ENCODE data around the gene ZNF117.
A peak's percentile ranks its signal among the peaks of the same experiment; 100 is the strongest.
"Not testable (repeated sequence)": the region's sequence is repeated elsewhere in the genome, so short reads cannot be mapped to it uniquely, and the experiment has no call there.

The ZNF117 gene

DNA sequence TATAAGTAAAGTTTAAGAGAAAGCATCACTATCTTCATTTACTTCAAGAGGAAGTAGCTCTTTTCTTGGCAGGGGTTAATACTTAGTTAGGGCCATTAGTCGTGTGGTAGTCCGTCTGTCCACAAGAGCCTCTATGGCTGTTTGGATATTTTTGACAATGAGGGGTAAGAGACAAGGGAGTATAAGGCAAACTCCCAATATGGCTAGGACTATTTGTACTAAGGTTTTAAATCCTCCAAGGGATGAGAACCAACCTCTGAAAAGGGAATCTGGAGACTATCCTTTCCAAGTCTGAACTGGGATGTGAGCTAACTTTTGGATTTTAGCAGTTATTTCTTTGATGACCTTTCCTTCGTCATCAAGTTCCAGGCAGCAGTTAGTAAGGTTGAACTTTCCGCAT lies at the start of gene ZNF117:
ZNF117 (minus strand) TSS at position 101 of the 400 bp plus-strand sequence.
- DNase-seq (ENCODE audit: low read depth in 2 of 2), result no peak

- DNase-seq (ENCODE audit: low read depth in 2 of 2), result not testable (repeated sequence)
These were observed 47.9 kb upstream of the ZNF117 start for GRCh38 chr7:65038767-65039166.

DNA sequence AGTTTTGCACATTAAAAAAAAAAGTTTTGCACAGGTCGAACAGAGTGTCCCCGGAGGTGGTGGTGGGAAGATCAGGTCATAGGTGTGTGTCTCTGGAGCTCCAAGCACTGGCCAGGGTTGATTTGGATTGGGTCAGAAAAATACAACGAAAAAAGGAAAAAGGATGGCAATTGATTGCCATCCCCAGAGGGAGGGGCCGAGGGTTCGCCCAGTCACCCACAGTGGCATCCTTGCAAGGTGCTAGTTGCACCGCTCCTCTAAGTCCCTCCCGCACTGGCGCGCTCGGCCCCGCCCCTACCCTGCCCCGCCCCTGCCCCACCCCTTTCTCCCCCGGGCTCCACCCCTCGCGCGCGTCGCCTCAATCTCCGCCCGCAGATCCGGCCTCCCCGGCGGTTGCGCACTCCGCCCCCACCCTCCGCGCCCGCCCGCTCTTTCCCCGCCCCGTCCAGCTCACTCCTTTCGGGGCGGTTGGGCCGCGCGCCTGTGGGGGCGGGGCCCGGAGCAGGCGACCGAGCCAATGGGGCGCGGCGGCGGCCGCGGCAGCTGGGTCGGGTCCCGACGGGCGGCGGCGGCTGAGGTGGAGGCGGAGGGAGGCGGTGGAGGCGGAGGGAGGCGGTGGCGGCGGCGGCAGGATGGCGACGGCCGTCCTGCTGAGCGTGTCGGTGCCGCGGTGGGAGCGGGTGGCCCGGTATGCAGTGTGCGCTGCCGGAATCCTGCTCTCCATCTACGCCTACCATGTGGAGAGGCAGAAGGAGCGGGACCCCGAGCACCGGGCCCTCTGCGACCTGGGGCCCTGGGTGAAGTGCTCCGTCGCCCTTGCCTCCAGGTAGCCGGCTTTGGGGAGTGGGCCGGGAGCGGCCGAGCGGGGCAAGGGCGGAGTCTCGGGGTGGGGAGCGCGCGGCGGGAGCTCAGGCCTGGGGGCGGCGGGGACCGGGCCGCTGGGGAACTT lies 47.2 kb upstream of the ZNF117 start:
- peak; percentile 77 to 91 for DNase-seq (ENCODE audit: low read depth in 2 of 2)

GRCh38 chr7:65036526-65036925 lies 45.7 kb upstream of the ZNF117 start:
- not testable (repeated sequence) for DNase-seq (ENCODE audit: low read depth in 2 of 2)

GRCh38 chr7:65035469-65035868 lies 44.6 kb upstream of the ZNF117 start:
- DNase-seq (ENCODE audit: low read depth in 2 of 2), result not testable (repeated sequence)

DNA sequence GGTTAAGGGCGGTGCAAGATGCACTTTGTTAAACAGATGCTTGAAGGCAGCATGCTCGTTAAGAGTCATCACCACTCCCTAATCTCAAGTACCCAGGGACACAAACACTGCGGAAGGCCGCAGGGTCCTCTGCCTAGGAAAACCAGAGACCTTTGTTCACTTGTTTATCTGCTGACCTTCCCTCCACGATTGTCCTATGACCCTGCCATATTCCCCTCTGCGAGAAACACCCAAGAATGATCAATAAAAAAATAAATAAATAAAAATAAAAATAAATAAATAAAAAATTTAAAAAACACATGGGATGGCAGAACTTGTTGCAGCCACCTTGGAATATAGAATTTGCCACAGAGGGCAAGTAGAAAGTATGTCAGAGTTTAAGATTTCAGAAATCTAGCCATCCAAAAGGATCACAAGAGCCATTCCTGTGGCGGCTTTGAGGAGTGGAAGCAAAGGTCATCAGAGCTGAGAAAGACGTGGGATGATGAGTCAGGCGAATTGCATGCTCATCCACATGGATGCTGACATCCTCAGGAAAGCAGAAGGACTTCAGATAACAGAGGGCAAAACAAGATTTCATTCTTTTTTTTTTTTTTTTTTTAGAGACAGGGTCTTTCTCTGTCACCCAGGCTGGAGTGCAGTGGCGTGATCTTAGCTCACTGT lies 43.4 kb upstream of the ZNF117 start:
- DNase-seq (ENCODE audit: low read depth in 2 of 2), result not testable (repeated sequence)

- not testable (repeated sequence) for DNase-seq (ENCODE audit: low read depth in 2 of 2)
These were observed 42.6 kb upstream of the ZNF117 start for GRCh38 chr7:65033391-65033790.

DNA sequence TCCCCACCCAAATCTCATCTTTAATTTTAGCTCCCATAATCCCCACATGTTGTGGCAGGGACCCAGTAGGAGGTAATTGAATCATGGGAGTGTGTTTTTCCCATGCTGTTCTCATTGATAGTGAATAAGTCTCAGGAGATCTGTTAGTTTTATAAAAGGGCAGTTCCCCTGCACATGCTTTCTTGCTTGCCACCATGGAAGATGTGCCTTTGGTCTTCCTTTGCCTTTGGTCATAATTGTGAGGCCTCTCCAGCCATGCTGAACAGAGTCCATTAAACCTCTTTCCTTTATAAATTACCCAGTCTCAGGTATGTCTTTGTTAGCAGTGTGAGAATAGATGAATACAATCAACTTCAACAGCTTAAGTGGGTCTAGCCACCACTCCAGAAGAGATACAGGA lies 34.2 kb upstream of the ZNF117 start:
- not testable (repeated sequence) for DNase-seq (ENCODE audit: low read depth in 2 of 2)

GRCh38 chr7:65020978-65021377 lies 30.1 kb upstream of the ZNF117 start:
- DNase-seq (ENCODE audit: low read depth in 2 of 2), result not testable (repeated sequence)

GRCh38 chr7:65009881-65010280 lies 19.0 kb upstream of the ZNF117 start:
- DNase-seq (ENCODE audit: low read depth in 2 of 2), result not testable (repeated sequence)

DNA sequence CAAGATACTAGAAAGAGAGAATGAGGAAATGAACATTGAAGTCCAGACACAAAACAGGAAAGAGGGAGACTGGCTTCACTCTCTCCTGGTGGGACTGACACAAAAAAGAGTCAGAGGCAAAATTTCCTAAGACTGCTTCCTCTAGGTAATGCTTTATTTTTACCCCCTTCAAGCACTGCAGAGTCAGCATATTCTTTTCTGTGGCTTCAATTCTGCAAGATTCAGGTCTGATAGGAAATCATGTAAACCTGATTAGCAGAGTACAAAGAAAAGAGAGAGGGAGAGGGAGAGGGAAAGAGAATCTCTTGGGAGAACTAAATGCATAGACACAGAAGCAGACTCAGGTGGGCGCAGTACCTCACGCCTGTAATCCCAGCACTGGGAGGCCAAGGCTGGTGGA lies 18.6 kb upstream of the ZNF117 start:
- DNase-seq (ENCODE audit: low read depth in 2 of 2), result not testable (repeated sequence)

DNA sequence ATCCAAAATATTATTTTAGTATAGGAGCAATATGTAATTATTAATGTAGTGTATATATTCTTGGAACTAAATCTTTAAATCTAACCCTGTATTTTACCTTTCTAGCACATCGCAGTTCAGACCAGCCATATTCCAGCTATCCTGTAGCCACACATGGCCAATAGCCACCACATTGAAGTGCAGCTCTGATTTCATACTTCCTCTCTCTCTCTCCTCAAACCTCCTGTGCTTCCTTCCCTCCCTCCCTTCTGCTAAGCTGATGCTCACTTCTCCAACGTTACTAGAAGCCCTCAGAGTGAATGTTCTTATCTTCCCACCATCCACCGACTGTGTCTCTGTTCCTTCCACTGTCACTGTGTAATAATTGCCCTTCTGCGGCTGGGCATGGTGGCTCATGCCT lies 16.2 kb upstream of the ZNF117 start:
- DNase-seq (ENCODE audit: low read depth in 2 of 2), result not testable (repeated sequence)

GRCh38 chr7:65006094-65006992 lies 15.5 kb upstream of the ZNF117 start, which contains the start of gene ERV3-1:
TSS of gene ERV3-1 (minus strand) at chr7:65006687. CDS start at chr7:64993026, 13,661 bp downstream.
- DNase-seq (ENCODE audit: low read depth in 2 of 2), result peak; percentile 78 to 86

DNA sequence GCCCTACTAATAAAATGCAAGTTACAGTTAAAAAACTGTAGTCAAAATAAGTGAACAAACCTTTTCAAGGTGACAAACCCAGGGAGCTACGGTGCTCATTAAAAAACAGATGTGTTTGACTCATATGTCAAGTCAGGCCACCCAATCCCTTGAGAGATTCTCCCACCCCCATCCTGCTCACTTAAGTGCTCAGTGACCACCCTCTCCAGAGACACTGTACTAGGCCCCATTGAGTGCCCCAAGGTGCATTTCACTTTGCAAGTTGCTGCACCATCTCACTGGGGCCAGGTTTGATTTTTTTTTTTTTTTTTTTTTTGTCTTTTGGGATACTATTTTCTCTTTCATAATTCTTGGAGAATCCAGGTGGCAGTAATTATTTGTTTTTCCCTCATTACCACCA lies 13.7 kb upstream of the ZNF117 start:
- DNase-seq (ENCODE audit: low read depth in 2 of 2), result no peak

DNA sequence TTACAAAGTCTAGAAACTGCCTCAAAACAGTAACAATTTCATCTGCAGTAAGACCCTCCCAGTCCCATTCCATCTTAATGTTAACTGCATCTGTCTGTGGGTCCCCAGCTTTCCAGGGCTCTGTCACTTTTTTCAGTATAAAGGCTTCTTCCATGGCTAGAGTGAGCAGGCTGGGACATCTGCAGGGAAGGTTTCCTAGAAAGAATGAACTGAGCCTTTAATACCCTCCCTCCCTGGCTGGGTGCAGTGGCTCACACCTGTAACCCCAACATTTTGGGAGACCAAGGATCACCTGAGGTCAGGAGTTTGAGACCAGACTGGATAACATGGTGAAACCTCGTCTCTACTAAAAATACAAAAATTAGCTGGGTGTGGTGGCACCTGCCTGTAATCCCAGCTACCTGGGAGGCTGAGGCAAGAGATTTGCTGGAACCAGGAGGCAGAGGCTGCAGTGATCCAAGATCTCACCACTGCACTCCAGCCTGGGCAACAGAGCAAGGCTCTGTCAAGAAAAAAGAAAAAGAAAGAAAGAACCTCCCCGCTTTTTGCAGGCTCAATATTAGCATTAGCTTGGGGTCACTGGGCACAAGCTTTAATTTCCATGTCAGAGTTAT lies 12.2 kb upstream of the ZNF117 start:
- DNase-seq (ENCODE audit: low read depth in 2 of 2), result no peak

- DNase-seq (ENCODE audit: low read depth in 2 of 2), result no peak
These were observed 10.5 kb upstream of the ZNF117 start for GRCh38 chr7:65001291-65001814.

- DNase-seq (ENCODE audit: low read depth in 2 of 2), result no peak
These were observed 8.5 kb upstream of the ZNF117 start for GRCh38 chr7:64999165-65000004.

- DNase-seq (ENCODE audit: low read depth in 2 of 2), result no peak
These were observed 8.0 kb upstream of the ZNF117 start for GRCh38 chr7:64998865-64999164.

- no peak for DNase-seq (ENCODE audit: low read depth in 2 of 2)
These were observed 7.1 kb upstream of the ZNF117 start for GRCh38 chr7:64997927-64998391.
